ENCODE data around the gene YJEFN3.

GRCh38 chr19:19549804-19550464 lies 21.2 kb downstream of the YJEFN3 start:
- TF ChIP-seq ZBTB7A (tag by site-specific recombination; IDR thresholded peaks at IDR 0.05; ENCODE audit: low read depth) (no peak), CTCF (tag by site-specific recombination; IDR thresholded peaks at IDR 0.05) (no peak), PATZ1 (tag by site-specific recombination; IDR thresholded peaks at IDR 0.05) (no peak), ZNF133 (tag by site-specific recombination; IDR thresholded peaks at IDR 0.05) (no peak), ZBTB6 (tag by site-specific recombination; IDR thresholded peaks at IDR 0.05) (no peak), ZSCAN18 (tag by site-specific recombination; IDR thresholded peaks at IDR 0.05) (no peak), ZBTB8A (tag by site-specific recombination; IDR thresholded peaks at IDR 0.05) (no peak), PRDM6 (tag by site-specific recombination; IDR thresholded peaks at IDR 0.05) (no peak), REST (tag by site-specific recombination; IDR thresholded peaks at IDR 0.05) (no peak), ZNF324 (tag by site-specific recombination; IDR thresholded peaks at IDR 0.05) (no peak), ZNF24 (tag by site-specific recombination; IDR thresholded peaks at IDR 0.05) (no peak), BCL11A (tag by site-specific recombination; IDR thresholded peaks at IDR 0.05; ENCODE audit: low read depth) (no peak)
